Esophagus squamous epithelium (tissue), 5 donors: Measurements from ENCODE around the gene COL6A3. TPM values are rescaled to one million over a fixed set of nuclear protein-coding genes. Genes with fewer than 3 reads are reported as not detected.

Experiments
- DNase-seq: peaks from one replicate; lab custom pipeline; 2025; lab: John Stamatoyannopoulos, UW
- H3K27ac ChIP-seq, 4 donors: fragments of 200-600 bp; sonication (generic); one replicate each; pipeline ENCODE4 v1.5.1; 2016 to 2019; ENCODE audit warnings: mild to moderate bottlenecking in 1 of 4
- H3K27me3 ChIP-seq, 4 donors: fragments of 200-600 bp; sonication (generic); 1 replicate in 3 of 4; 2 replicates in 1 of 4; pipeline versions ENCODE4 v1.5.1 to v1.6.0; 2017 to 2021; ENCODE audit warnings: antibody characterized with exemption in 1 of 4
- H3K36me3 ChIP-seq, 3 donors: fragments of 200-600 bp; sonication (generic); one replicate each; pipeline ENCODE4 v1.5.1; 2016 to 2019
- H3K4me1 ChIP-seq, 3 donors: fragments of 200-600 bp; sonication (generic); one replicate each; pipeline ENCODE4 v1.5.1; 2017 to 2019
- H3K4me3 ChIP-seq, 4 donors: fragments of 200-600 bp; sonication (generic); 1 replicate in 3 of 4; 2 replicates in 1 of 4; pipeline ENCODE4 v1.5.1; 2016 to 2019; ENCODE audit warnings: mild to moderate bottlenecking in 2 of 4, moderate library complexity in 1 of 4
- H3K9me3 ChIP-seq, 3 donors: fragments of 200-600 bp; sonication (generic); one replicate each; pipeline ENCODE4 v1.5.1; 2016 to 2019
- CTCF ChIP-seq, 6 experiments: fragments of 450-650 bp in 4 of 6; fragments of 200-600 bp in 2 of 6; sonication (generic) in 2 of 6; IDR thresholded peaks; one replicate each; pipeline ENCODE4 v1.5.1; 2016 to 2019; ENCODE audit warnings: antibody characterized with exemption in 6 of 6, mild to moderate bottlenecking in 4 of 6, moderate library complexity in 4 of 6
- POLR2A ChIP-seq, 4 donors: fragments of 450-650 bp; IDR thresholded peaks; one replicate each; pipeline ENCODE4 v1.6.1; 2017; ENCODE audit warnings: antibody characterized with exemption in 4 of 4, mild to moderate bottlenecking in 4 of 4, moderate library complexity in 3 of 4
- WGBS, 2 donors: methylation state at CpG; one replicate each; pipeline ENCODE4 v1.1.5; 2018; 5-methylcytosine and 5-hydroxymethylcytosine counted together
- intact Hi-C: fragments of 100-400 bp; cut with DNase I; formaldehyde crosslinking; loops from one replicate; pipeline ENCODE4 v1.15.0; 2022
- total RNA-seq, 4 donors: library from RNA; depleted of rRNA; stranded (reverse); fragments of >200 nt; gene quantifications; one replicate each; pipeline ENCODE4 v1.1.0, GENCODE V29; 2016
- donor health status: DM: yes; HTN: yes; CAD: no.

The COL6A3 gene
- total RNA-seq, 4 donors from 2014 or later: 8.9 to 138 (median 46.5) TPM

DNA sequence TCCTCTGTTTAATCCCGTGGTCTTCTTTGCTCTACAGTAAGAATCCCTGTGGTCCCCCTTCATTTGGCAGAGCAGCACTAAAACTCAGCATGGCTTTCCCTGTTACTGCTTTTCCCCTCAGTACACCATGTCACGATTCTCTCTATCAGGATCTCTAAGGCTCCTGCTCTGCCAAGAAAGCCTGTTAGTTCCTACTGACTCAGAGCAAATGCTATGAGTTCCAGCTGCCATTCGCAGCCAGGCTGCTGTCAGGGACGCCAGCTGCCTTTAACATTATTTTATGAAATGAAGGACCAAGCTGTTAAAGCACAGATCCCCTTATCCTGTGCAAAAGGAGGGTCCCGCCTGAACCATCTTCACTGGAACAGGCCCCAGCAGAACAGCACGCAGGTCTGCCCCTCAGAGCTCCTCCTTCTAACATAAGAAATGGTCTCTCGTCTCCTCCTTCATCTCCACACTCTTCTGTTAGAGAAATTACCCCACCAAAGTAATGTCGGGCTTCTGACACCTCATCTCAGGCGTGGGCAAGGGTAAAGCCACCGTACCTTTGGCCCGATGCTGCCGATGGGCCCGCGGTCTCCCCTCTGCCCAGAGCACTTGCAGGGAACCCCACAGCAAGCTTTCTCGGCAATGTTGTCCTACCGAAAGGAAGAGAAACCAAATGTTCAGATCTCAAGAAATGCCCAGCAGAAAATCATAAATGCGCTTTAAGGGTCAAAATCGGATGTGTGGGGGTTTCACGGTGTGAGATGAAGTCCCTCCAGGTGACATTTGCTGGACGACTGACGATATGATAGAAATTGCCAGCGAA, 52.6 kb downstream of the COL6A3 start:
- peaks cover 0 to 66% (median 0%) of the 10 kb centered on the region in 3 donors for H3K36me3 ChIP-seq
- H3K4me1 ChIP-seq: peaks cover 0 to 19% (median 0%) of the 10 kb centered on the region in 3 donors
- WGBS, 2 donors: 83 to 89% methylated on average over 18 to 22 of the region's 22 CpGs

DNA sequence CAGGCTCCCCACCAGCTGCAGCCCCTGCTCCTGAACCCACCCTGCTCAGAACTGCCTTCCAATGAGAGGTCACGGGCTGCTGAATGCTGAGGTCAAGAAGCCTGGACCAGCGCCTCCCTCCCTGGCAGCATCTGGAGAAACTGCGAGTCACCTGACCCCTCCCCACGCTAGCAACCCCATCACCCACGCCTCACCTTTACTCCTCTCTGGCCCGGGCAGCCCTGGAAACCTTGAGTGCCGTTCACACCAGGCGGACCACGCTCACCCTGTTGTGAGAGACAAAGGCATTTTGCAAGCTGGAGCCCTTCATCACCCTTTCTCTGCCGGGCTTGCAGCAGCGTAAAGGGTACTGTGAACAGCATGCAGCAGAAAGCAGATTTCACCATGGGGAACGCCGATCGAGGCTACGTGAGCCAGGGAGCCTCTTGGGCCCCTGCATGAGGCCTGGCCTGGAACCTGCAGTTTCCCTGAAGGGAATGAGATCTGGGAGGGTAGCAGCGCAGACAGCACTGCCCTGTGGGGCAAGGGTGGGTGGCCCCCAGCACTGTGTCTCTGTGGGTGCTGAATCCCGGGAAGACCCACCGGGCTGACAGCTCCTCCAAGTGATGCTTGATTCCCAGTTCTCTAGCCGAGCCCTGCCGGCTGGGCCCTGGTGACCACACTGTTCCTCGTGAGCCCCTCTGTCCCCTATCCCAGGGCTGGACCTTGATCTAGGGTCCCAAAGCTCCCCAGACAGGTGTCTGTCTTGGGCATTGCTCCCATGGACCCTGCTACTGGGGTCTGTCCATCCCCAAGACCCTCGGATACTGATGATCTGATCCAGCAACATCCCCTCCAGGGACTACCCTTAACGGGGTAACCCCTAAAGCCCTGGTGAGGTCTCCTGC, 53.8 kb downstream of the COL6A3 start:
- Histone ChIP-seq H3K27ac (peak overlapping the region in 3 of 4 donors; percentile 21 to 58 (median 51)), H3K4me1 (peaks cover 0 to 27% (median 3%) of the 10 kb centered on the region in 3 donors), H3K9me3 (no peaks in the 10 kb centered on the region), H3K36me3 (peaks cover 0 to 60% (median 0%) of the 10 kb centered on the region in 3 donors), H3K27me3 (peaks cover 0 to 21% (median 0%) of the 10 kb centered on the region in 4 donors), H3K4me3 (no peak overlapping the region)
- TF ChIP-seq POLR2A (IDR thresholded peaks at IDR 0.05) (no peak), CTCF (IDR thresholded peaks at IDR 0.05) (no peak)
- intact Hi-C loops: no loop called here
- 84 to 87% methylated on average over 9 to 13 of the region's 23 CpGs for WGBS, 2 donors
- no peak for DNase-seq

More for the DNA sequence above, 52.6 kb downstream of the COL6A3 start:
- H3K4me3 ChIP-seq: no peak overlapping the region
- no peak for DNase-seq
- H3K27ac ChIP-seq: peak overlapping the region in 3 of 4 donors; percentile 9 to 58 (median 51)
- TF ChIP-seq POLR2A (IDR thresholded peaks at IDR 0.05) (no peak), CTCF (IDR thresholded peaks at IDR 0.05) (no peak)
- no peaks in the 10 kb centered on the region for H3K9me3 ChIP-seq
- H3K27me3 ChIP-seq: peaks cover 0 to 21% (median 0%) of the 10 kb centered on the region in 4 donors
- intact Hi-C loops: no loop called here

- TF ChIP-seq POLR2A (IDR thresholded peaks at IDR 0.05) (no peak), CTCF (IDR thresholded peaks at IDR 0.05) (no peak)
- no peaks in the 10 kb centered on the region for H3K9me3 ChIP-seq
- no peak overlapping the region for H3K4me3 ChIP-seq
- DNase-seq: no peak
- peak overlapping the region in 2 of 4 donors; percentile 51 to 58 for H3K27ac ChIP-seq
- intact Hi-C loops: no loop called here
- 40 to 75% methylated on average over 2 to 8 of the region's 8 CpGs for WGBS, 2 donors
- peaks cover 0 to 34% (median 4%) of the 10 kb centered on the region in 3 donors for H3K4me1 ChIP-seq
- H3K27me3 ChIP-seq: peaks cover 0 to 21% (median 0%) of the 10 kb centered on the region in 4 donors
- H3K36me3 ChIP-seq: peaks cover 0 to 61% (median 0%) of the 10 kb centered on the region in 3 donors
Measured at GRCh38 chr2:237359518-237359840, 54.5 kb downstream of the COL6A3 start.

- WGBS, 2 donors: 53 to 69% methylated on average over 9 of the region's 9 CpGs
Measured at GRCh38 chr2:237358721-237359517, 55.0 kb downstream of the COL6A3 start.

More at GRCh38 chr2:237358721-237359517, 55.0 kb downstream of the COL6A3 start:
- Histone ChIP-seq H3K36me3 (peaks cover 0 to 59% (median 0%) of the 10 kb centered on the region in 3 donors), H3K27me3 (peaks cover 0 to 21% (median 0%) of the 10 kb centered on the region in 4 donors), H3K27ac (peak overlapping the region in 2 of 4 donors; percentile 51 to 58), H3K4me1 (peaks cover 0 to 40% (median 4%) of the 10 kb centered on the region in 3 donors), H3K4me3 (no peak overlapping the region), H3K9me3 (no peaks in the 10 kb centered on the region)
- TF ChIP-seq CTCF (IDR thresholded peaks at IDR 0.05): no peak
- no peak for TF ChIP-seq POLR2A (IDR thresholded peaks at IDR 0.05)
- intact Hi-C loops: no loop called here
- DNase-seq: no peak
